ENCODE data around the gene CEP57. TPM values are rescaled to one million over a fixed set of nuclear protein-coding genes. Genes with fewer than 3 reads are reported as not detected.

The CEP57 gene
- total and polyA plus RNA-seq, 2 of the 4 experiments (the other 2 are of a cell fraction) = 14.5 to 30.5 TPM

DNA sequence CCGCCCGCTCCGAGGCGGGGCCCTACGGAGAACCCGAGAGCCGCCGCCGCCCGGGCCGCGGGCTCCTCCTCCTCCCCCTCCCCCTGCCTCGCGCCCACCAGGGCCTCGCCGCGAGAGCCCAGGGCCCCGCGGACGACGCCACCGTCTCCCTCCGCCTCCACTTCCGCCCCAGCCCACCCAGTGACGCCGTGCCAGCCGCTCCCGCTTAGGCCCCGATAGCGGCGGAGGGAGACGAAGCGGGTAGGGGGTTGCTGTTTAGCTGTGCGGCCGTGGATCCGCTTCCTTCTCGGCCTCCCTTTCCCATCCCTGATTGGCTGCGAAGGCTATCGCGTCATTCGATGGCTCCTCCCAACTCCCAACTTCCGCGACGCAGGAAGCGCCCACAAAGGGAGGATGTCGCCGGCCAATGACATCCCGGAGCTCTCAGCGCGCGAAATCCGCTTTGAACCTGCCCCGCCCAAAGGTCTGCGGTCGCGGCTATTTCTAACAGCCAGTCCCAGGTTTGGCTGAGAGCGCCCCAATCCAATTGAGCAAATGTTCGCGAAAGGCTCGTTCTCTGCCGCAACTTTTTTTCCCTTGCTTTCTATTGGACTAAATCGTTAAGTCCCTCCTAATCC lies 684 bp upstream of the CEP57 start, which contains the start of gene FAM76B:
FAM76B (minus strand) TSS at position 277 of the 617 bp plus-strand sequence. CDS start 304 bp downstream, outside the sequence.
- Histone ChIP-seq H3K9me3 (ENCODE audit: control insufficient read depth, insufficient read depth, low read length) (no peaks in the 10 kb centered on the region), H3K14ac (replicated peaks; ENCODE audit: low read depth, low read length) (peak within 1 kb of the TSS; percentile 63), H4K5ac (ENCODE audit: low read depth, low read length) (peak within 1 kb of the TSS; percentile 63), H2BK20ac (ENCODE audit: low read depth, low read length) (no peak within 1 kb of the TSS), H3K27me3 (ENCODE audit: control insufficient read depth, insufficient read depth, low read length) (no peaks in the 10 kb centered on the region), H4K8ac (ENCODE audit: low read depth in 2 of 2, low read length in 2 of 2) (peak within 1 kb of the TSS; percentile 48 to 76; a peak in 3 of 4 replicates), H3K56ac (ENCODE audit: extremely low read depth, insufficient read depth, low read length) (peak within 1 kb of the TSS; percentile 70), H3K36me3 (ENCODE audit: control insufficient read depth, insufficient read depth, low read length) (peaks cover 7% of the 10 kb centered on the region), H3K23ac (ENCODE audit: low read depth, low read length) (peak within 1 kb of the TSS; percentile 48; the same call in 1 of the 2 replicates), H3K27ac (ENCODE audit: insufficient read depth, low read length) (peak within 1 kb of the TSS; percentile 85), H2BK15ac (ENCODE audit: low read depth, low read length) (no peak within 1 kb of the TSS; the same call in 2 of the 3 replicates), H3K9ac (ENCODE audit: low read depth, low read length) (peak within 1 kb of the TSS; percentile 74), H3K4me2 (ENCODE audit: low read depth, low read length) (peak within 1 kb of the TSS; percentile 91), H2BK5ac (ENCODE audit: low read depth, low read length, poor library complexity, severe bottlenecking) (peak within 1 kb of the TSS; percentile 95), H3K4me1 (ENCODE audit: control insufficient read depth, insufficient read depth, low read length) (no peaks in the 10 kb centered on the region), H3K9me1 (ENCODE audit: insufficient read depth, low read length) (0 out of 2 replicates have a peak, but pooled peaks cover 2% of the 10 kb centered on the region), H4K91ac (ENCODE audit: insufficient read depth, low read depth, low read length) (peak within 1 kb of the TSS; percentile 76), H3K4ac (ENCODE audit: low read depth, low read length) (peak within 1 kb of the TSS; percentile 83), H2BK120ac (ENCODE audit: low read depth, low read length) (peak within 1 kb of the TSS; percentile 86), H2AFZ (replicated peaks; ENCODE audit: low read length, poor library complexity) (peak within 1 kb of the TSS; percentile 95), H2AK9ac (replicated peaks; ENCODE audit: low read depth, low read length, poor library complexity) (peak within 1 kb of the TSS; percentile 94), H3K4me3 (ENCODE audit: insufficient read depth, low read depth, low read length) (peak within 1 kb of the TSS; percentile 78), H3K79me1 (ENCODE audit: low read depth in 1 of 2, low read length in 2 of 2) (peaks cover 14 to 44% of the 10 kb centered on the region in 2 experiments), H3K18ac (ENCODE audit: low read depth, low read length) (peak within 1 kb of the TSS; percentile 74; the same call in 1 of the 2 replicates), H4K20me1 (ENCODE audit: insufficient read depth, low read length) (no peaks in the 10 kb centered on the region; the same call in 1 of the 2 replicates), H2AK5ac (ENCODE audit: low read depth, low read length) (peak within 1 kb of the TSS; percentile 5; the same call in 1 of the 2 replicates)
- ATAC-seq (ENCODE audit: low read depth) (peak; percentile 89), DNase-seq (peak; percentile 99)
- ChIA-PET CTCF (interaction anchor here (1.4 to 1.6 kb wide), 2 partner anchors 9 to 46 kb away, joined by 4 read pairs; no protein-coding TSS in a partner anchor), POLR2A (ENCODE audit: unreplicated experiment) (no interaction called here)
- BruUV-seq (replicated peaks) = no TSS peak
- dilution Hi-C loops (cut with HindIII; ENCODE audit: low sequenced_read_pairs, unreplicated experiment) = no loop called here
- in situ Hi-C loops (cut with MboI; ENCODE audit: low sequenced_read_pairs) = no loop called here
- 0% methylated on average over 6 of the region's 62 CpGs; no CpG with 5 or more reads in 1 of the 2 experiments for WGBS, 2 experiments (ENCODE audit: extremely low coverage in 2 of 2, insufficient read length in 1 of 2)
- intact Hi-C loops (cut with micrococcal nuclease) = loop anchor here (2.0 to 5.0 kb wide), 5 partner anchors 43 to 637 kb away; partner anchors contain the start of genes MAML2 and MTMR2
- TF ChIP-seq CHD1 (IDR thresholded peaks at IDR 0.05; ENCODE audit: low read depth, low read length) (no peak), CEBPB (IDR thresholded peaks at IDR 0.05; ENCODE audit: low read depth, low read length) (peak; percentile 36; the same call in 1 of the 2 replicates), SMC3 (IDR thresholded peaks at IDR 0.05; ENCODE audit: low read depth, low read length) (no peak), MXI1 (IDR thresholded peaks at IDR 0.05; ENCODE audit: borderline replicate concordance, low read depth, low read length) (no peak; the same call in 1 of the 2 replicates), MAFK (IDR thresholded peaks at IDR 0.05; ENCODE audit: low read depth, low read length) (no peak), CTCF (conservative IDR thresholded peaks at IDR 0.05; ENCODE audit: low read depth, low read length) (no peak), POLR2A (IDR thresholded peaks at IDR 0.05; ENCODE audit: low read depth, low read length) (peak; percentile 77), USF2 (IDR thresholded peaks at IDR 0.05; ENCODE audit: low read depth, low read length) (no peak), FOS (IDR thresholded peaks at IDR 0.05; ENCODE audit: low read depth, low read length) (peak; percentile 4; the same call in 1 of the 2 replicates), RCOR1 (IDR thresholded peaks at IDR 0.05; ENCODE audit: insufficient replicate concordance, low read length) (peak; percentile 13), MAZ (IDR thresholded peaks at IDR 0.05; ENCODE audit: borderline replicate concordance, low read depth, low read length) (peak; percentile 74; the same call in 1 of the 2 replicates), NFE2L2 (IDR thresholded peaks at IDR 0.05; ENCODE audit: low read depth, low read length) (0 out of 2 replicates have a peak, but pooled peaks have one; percentile 2), RAD21 (IDR thresholded peaks at IDR 0.05; ENCODE audit: low read length) (no peak)
- TF ChIP-seq, protein P1, sequence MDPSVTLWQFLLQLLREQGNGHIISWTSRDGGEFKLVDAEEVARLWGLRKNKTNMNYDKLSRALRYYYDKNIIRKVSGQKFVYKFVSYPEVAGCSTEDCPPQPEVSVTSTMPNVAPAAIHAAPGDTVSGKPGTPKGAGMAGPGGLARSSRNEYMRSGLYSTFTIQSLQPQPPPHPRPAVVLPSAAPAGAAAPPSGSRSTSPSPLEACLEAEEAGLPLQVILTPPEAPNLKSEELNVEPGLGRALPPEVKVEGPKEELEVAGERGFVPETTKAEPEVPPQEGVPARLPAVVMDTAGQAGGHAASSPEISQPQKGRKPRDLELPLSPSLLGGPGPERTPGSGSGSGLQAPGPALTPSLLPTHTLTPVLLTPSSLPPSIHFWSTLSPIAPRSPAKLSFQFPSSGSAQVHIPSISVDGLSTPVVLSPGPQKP (IDR thresholded peaks at IDR 0.05; ENCODE audit: borderline replicate concordance, low read depth, low read length) = no peak

All from IMR-90 (cell line).